ENCODE data around the gene MRPL1. TPM values are rescaled to one million over a fixed set of nuclear protein-coding genes. Genes with fewer than 3 reads are reported as not detected.

Gene MRPL1
- total RNA-seq, 2 donors from 2014 or later = 23.7 to 33.7 TPM

GRCh38 chr4:77865259-77865658 lies 2.6 kb downstream of the MRPL1 start:
- Mint-ChIP-seq H3K4me1 (peaks cover 30% of the 10 kb centered on the region), H3K27ac (peak overlapping the region; percentile 13), H3K36me3 (ENCODE audit: low read depth) (peaks cover 74% of the 10 kb centered on the region), H3K27me3 (no peaks in the 10 kb centered on the region), H3K9me3 (no peaks in the 10 kb centered on the region), H3K4me3 (peak overlapping the region; percentile 90)
- no peak for ATAC-seq (replicated peaks)

- Mint-ChIP-seq H3K27me3 (no peaks in the 10 kb centered on the region), H3K4me1 (peaks cover 7% of the 10 kb centered on the region), H3K36me3 (ENCODE audit: low read depth) (peaks cover 83% of the 10 kb centered on the region), H3K4me3 (no peak overlapping the region), H3K27ac (no peak overlapping the region), H3K9me3 (no peaks in the 10 kb centered on the region)
- ATAC-seq (replicated peaks) = no peak
Observed at GRCh38 chr4:77872723-77873445, 10.3 kb downstream of the MRPL1 start.

- H3K27me3 Mint-ChIP-seq = no peaks in the 10 kb centered on the region
- no peak overlapping the region for H3K27ac Mint-ChIP-seq
- ATAC-seq (replicated peaks) = no peak
- H3K4me3 Mint-ChIP-seq = no peak overlapping the region
- H3K9me3 Mint-ChIP-seq = no peaks in the 10 kb centered on the region
- peaks cover 95% of the 10 kb centered on the region for H3K36me3 Mint-ChIP-seq (ENCODE audit: low read depth)
- peaks cover 6% of the 10 kb centered on the region for H3K4me1 Mint-ChIP-seq
Observed at GRCh38 chr4:77877167-77877566, 14.5 kb downstream of the MRPL1 start.

GRCh38 chr4:77877771-77878565 lies 15.3 kb downstream of the MRPL1 start:
- Mint-ChIP-seq H3K4me1 (peaks cover 6% of the 10 kb centered on the region), H3K9me3 (no peaks in the 10 kb centered on the region), H3K4me3 (no peak overlapping the region), H3K36me3 (ENCODE audit: low read depth) (peaks cover 95% of the 10 kb centered on the region), H3K27me3 (no peaks in the 10 kb centered on the region), H3K27ac (no peak overlapping the region)
- ATAC-seq (replicated peaks) = no peak

- no peak overlapping the region for H3K4me3 Mint-ChIP-seq
- no peak for ATAC-seq (replicated peaks)
- H3K9me3 Mint-ChIP-seq = no peaks in the 10 kb centered on the region
- no peak overlapping the region for H3K27ac Mint-ChIP-seq
- peaks cover 95% of the 10 kb centered on the region for H3K36me3 Mint-ChIP-seq (ENCODE audit: low read depth)
- H3K27me3 Mint-ChIP-seq = no peaks in the 10 kb centered on the region
- H3K4me1 Mint-ChIP-seq = peaks cover 6% of the 10 kb centered on the region
Observed at GRCh38 chr4:77880784-77881183, 18.2 kb downstream of the MRPL1 start.

- Mint-ChIP-seq H3K9me3 (no peaks in the 10 kb centered on the region), H3K36me3 (ENCODE audit: low read depth) (peaks cover 95% of the 10 kb centered on the region), H3K4me1 (peaks cover 6% of the 10 kb centered on the region), H3K4me3 (peak overlapping the region; percentile 5), H3K27ac (peak overlapping the region; percentile 31), H3K27me3 (no peaks in the 10 kb centered on the region)
- peak; percentile 66 for ATAC-seq (replicated peaks)
Observed at GRCh38 chr4:77881460-77882295, 19.0 kb downstream of the MRPL1 start.

GRCh38 chr4:77893451-77893850 lies 30.8 kb downstream of the MRPL1 start:
- Mint-ChIP-seq H3K9me3 (no peaks in the 10 kb centered on the region), H3K4me3 (no peak overlapping the region), H3K4me1 (peaks cover 9% of the 10 kb centered on the region), H3K27me3 (no peaks in the 10 kb centered on the region), H3K27ac (no peak overlapping the region), H3K36me3 (ENCODE audit: low read depth) (peaks cover 96% of the 10 kb centered on the region)
- ATAC-seq (replicated peaks) = no peak

GRCh38 chr4:77899607-77900006 lies 37.0 kb downstream of the MRPL1 start:
- H3K36me3 Mint-ChIP-seq (ENCODE audit: low read depth) = peaks cover 87% of the 10 kb centered on the region
- ATAC-seq (replicated peaks) = no peak
- H3K27me3 Mint-ChIP-seq = no peaks in the 10 kb centered on the region

GRCh38 chr4:77903186-77903585 lies 40.6 kb downstream of the MRPL1 start:
- ATAC-seq (replicated peaks) = no peak
- no peak overlapping the region for H3K4me3 Mint-ChIP-seq
- H3K27ac Mint-ChIP-seq = no peak overlapping the region
- no peaks in the 10 kb centered on the region for H3K27me3 Mint-ChIP-seq
- peaks cover 8% of the 10 kb centered on the region for H3K4me1 Mint-ChIP-seq
- peaks cover 82% of the 10 kb centered on the region for H3K36me3 Mint-ChIP-seq (ENCODE audit: low read depth)
- no peaks in the 10 kb centered on the region for H3K9me3 Mint-ChIP-seq

More at GRCh38 chr4:77899607-77900006, 37.0 kb downstream of the MRPL1 start:
- Mint-ChIP-seq H3K9me3 (no peaks in the 10 kb centered on the region), H3K4me1 (peaks cover 12% of the 10 kb centered on the region), H3K27ac (no peak overlapping the region), H3K4me3 (no peak overlapping the region)

- Mint-ChIP-seq H3K9me3 (no peaks in the 10 kb centered on the region), H3K36me3 (ENCODE audit: low read depth) (peaks cover 85% of the 10 kb centered on the region), H3K27ac (no peak overlapping the region), H3K27me3 (no peaks in the 10 kb centered on the region), H3K4me1 (no peaks in the 10 kb centered on the region), H3K4me3 (no peak overlapping the region)
- ATAC-seq (replicated peaks) = no peak
Observed at GRCh38 chr4:77905651-77906263, 43.1 kb downstream of the MRPL1 start.

GRCh38 chr4:77910676-77911075 lies 48.0 kb downstream of the MRPL1 start:
- no peak for ATAC-seq (replicated peaks)
- no peaks in the 10 kb centered on the region for H3K4me1 Mint-ChIP-seq
- no peak overlapping the region for H3K27ac Mint-ChIP-seq
- no peaks in the 10 kb centered on the region for H3K9me3 Mint-ChIP-seq
- no peak overlapping the region for H3K4me3 Mint-ChIP-seq
- no peaks in the 10 kb centered on the region for H3K27me3 Mint-ChIP-seq
- peaks cover 82% of the 10 kb centered on the region for H3K36me3 Mint-ChIP-seq (ENCODE audit: low read depth)

GRCh38 chr4:77911091-77911490 lies 48.5 kb downstream of the MRPL1 start:
- no peaks in the 10 kb centered on the region for H3K27me3 Mint-ChIP-seq
- H3K27ac Mint-ChIP-seq = no peak overlapping the region
- no peak overlapping the region for H3K4me3 Mint-ChIP-seq
- no peaks in the 10 kb centered on the region for H3K9me3 Mint-ChIP-seq
- H3K4me1 Mint-ChIP-seq = no peaks in the 10 kb centered on the region
- ATAC-seq (replicated peaks) = no peak
- H3K36me3 Mint-ChIP-seq (ENCODE audit: low read depth) = peaks cover 77% of the 10 kb centered on the region

GRCh38 chr4:77911842-77912450 lies 49.3 kb downstream of the MRPL1 start:
- ATAC-seq (replicated peaks) = no peak
- Mint-ChIP-seq H3K4me1 (no peaks in the 10 kb centered on the region), H3K27ac (no peak overlapping the region), H3K36me3 (ENCODE audit: low read depth) (peaks cover 72% of the 10 kb centered on the region), H3K27me3 (no peaks in the 10 kb centered on the region), H3K4me3 (no peak overlapping the region), H3K9me3 (no peaks in the 10 kb centered on the region)

- Mint-ChIP-seq H3K36me3 (ENCODE audit: low read depth) (peaks cover 70% of the 10 kb centered on the region), H3K27me3 (no peaks in the 10 kb centered on the region), H3K27ac (no peak overlapping the region), H3K4me3 (no peak overlapping the region), H3K4me1 (no peaks in the 10 kb centered on the region), H3K9me3 (no peaks in the 10 kb centered on the region)
- ATAC-seq (replicated peaks) = no peak
Observed at GRCh38 chr4:77913348-77913747, 50.7 kb downstream of the MRPL1 start.
